Mucosa of rectum (tissue), 2 donors: Measurements from ENCODE around the gene RHOBTB1.
A peak's percentile ranks its signal among the peaks of the same experiment; 100 is the strongest.

ENCODE experiments used
- H3K27ac ChIP-seq, 2 donors: one replicate each; pipeline ENCODE4 v1.7.0; 2013; ENCODE audit warnings: inconsistent platforms in 2 of 2, low read depth in 2 of 2, low read length in 2 of 2
- H3K27me3 ChIP-seq, 2 donors: one replicate each; pipeline ENCODE4 v1.7.0; 2013; ENCODE audit warnings: low read length in 2 of 2; ENCODE audit not compliant: control insufficient read depth in 2 of 2, insufficient read depth in 2 of 2
- H3K36me3 ChIP-seq, 2 donors: one replicate each; pipeline ENCODE4 v1.7.0; 2013; ENCODE audit warnings: low read length in 2 of 2; ENCODE audit not compliant: control insufficient read depth in 2 of 2, insufficient read depth in 2 of 2
- H3K4me1 ChIP-seq, 2 donors: one replicate each; pipeline ENCODE4 v1.7.0; 2013; ENCODE audit warnings: low read length in 2 of 2, mild to moderate bottlenecking in 1 of 2; ENCODE audit not compliant: control insufficient read depth in 2 of 2, insufficient read depth in 2 of 2
- H3K4me3 ChIP-seq, 2 donors: one replicate each; pipeline ENCODE4 v1.7.0; 2013; ENCODE audit warnings: low read length in 2 of 2
- H3K9ac ChIP-seq, 2 donors: one replicate each; pipeline ENCODE4 v1.7.0; 2013; ENCODE audit warnings: low read length in 2 of 2, low read depth in 1 of 2, mild to moderate bottlenecking in 1 of 2
- H3K9me3 ChIP-seq, 2 donors: one replicate each; pipeline ENCODE4 v1.7.0; 2013; ENCODE audit warnings: low read length in 2 of 2; ENCODE audit not compliant: control insufficient read depth in 2 of 2
- donor health status: healthy.
- donor health status: Normal muscosa, but diverticular disease.

Gene RHOBTB1

GRCh38 chr10:60944058-60944909, at the start of gene RHOBTB1:
Gene RHOBTB1 (minus strand): TSS chr10:60944185. CDS start chr10:60911542, 32,643 bp downstream.
- no peaks in the 10 kb centered on the region for H3K27me3 ChIP-seq
- H3K9ac ChIP-seq: peak within 1 kb of the TSS; percentile 81 to 84
- H3K4me1 ChIP-seq: peaks cover 10 to 11% of the 10 kb centered on the region in 2 donors
- H3K36me3 ChIP-seq: no peaks in the 10 kb centered on the region
- H3K9me3 ChIP-seq: no peaks in the 10 kb centered on the region
- peak within 1 kb of the TSS; percentile 73 to 85 for H3K4me3 ChIP-seq
- peak within 1 kb of the TSS; percentile 89 to 91 for H3K27ac ChIP-seq

- H3K4me3 ChIP-seq: no peak overlapping the region
- no peak overlapping the region for H3K9ac ChIP-seq
- no peaks in the 10 kb centered on the region for H3K27me3 ChIP-seq
- H3K9me3 ChIP-seq: no peaks in the 10 kb centered on the region
- H3K4me1 ChIP-seq: peaks cover 0 to 6% of the 10 kb centered on the region in 2 donors
- no peak overlapping the region for H3K27ac ChIP-seq
- H3K36me3 ChIP-seq: no peaks in the 10 kb centered on the region
Observed at GRCh38 chr10:60992636-60993035, 48.7 kb upstream of the RHOBTB1 start.

- Histone ChIP-seq H3K9me3 (no peaks in the 10 kb centered on the region), H3K27me3 (no peaks in the 10 kb centered on the region), H3K4me1 (peaks cover 0 to 6% of the 10 kb centered on the region in 2 donors), H3K9ac (no peak overlapping the region), H3K27ac (no peak overlapping the region), H3K4me3 (no peak overlapping the region), H3K36me3 (no peaks in the 10 kb centered on the region)
Observed at GRCh38 chr10:60990663-60991062, 46.7 kb upstream of the RHOBTB1 start.

- Histone ChIP-seq H3K9ac (no peak overlapping the region), H3K4me3 (no peak overlapping the region), H3K36me3 (no peaks in the 10 kb centered on the region), H3K27ac (peak overlapping the region in 1 of 2 donors; percentile 33), H3K4me1 (peaks cover 0 to 6% of the 10 kb centered on the region in 2 donors), H3K27me3 (no peaks in the 10 kb centered on the region), H3K9me3 (no peaks in the 10 kb centered on the region)
Observed at GRCh38 chr10:60989400-60989876, 45.5 kb upstream of the RHOBTB1 start.

GRCh38 chr10:60986791-60987190, 42.8 kb upstream of the RHOBTB1 start:
- peaks cover 0 to 6% of the 10 kb centered on the region in 2 donors for H3K4me1 ChIP-seq
- no peak overlapping the region for H3K4me3 ChIP-seq
- no peaks in the 10 kb centered on the region for H3K9me3 ChIP-seq
- no peaks in the 10 kb centered on the region for H3K36me3 ChIP-seq
- no peaks in the 10 kb centered on the region for H3K27me3 ChIP-seq
- H3K27ac ChIP-seq: no peak overlapping the region
- no peak overlapping the region for H3K9ac ChIP-seq

- Histone ChIP-seq H3K27ac (no peak overlapping the region), H3K9ac (no peak overlapping the region), H3K4me3 (no peak overlapping the region), H3K27me3 (no peaks in the 10 kb centered on the region), H3K9me3 (no peaks in the 10 kb centered on the region), H3K4me1 (peaks cover 0 to 6% of the 10 kb centered on the region in 2 donors), H3K36me3 (no peaks in the 10 kb centered on the region)
Observed at GRCh38 chr10:60985951-60986350, 42.0 kb upstream of the RHOBTB1 start.

GRCh38 chr10:60980997-60981396, 37.0 kb upstream of the RHOBTB1 start:
- H3K4me3 ChIP-seq: no peak overlapping the region
- no peak overlapping the region for H3K9ac ChIP-seq
- H3K4me1 ChIP-seq: no peaks in the 10 kb centered on the region
- no peaks in the 10 kb centered on the region for H3K27me3 ChIP-seq
- H3K9me3 ChIP-seq: no peaks in the 10 kb centered on the region
- no peak overlapping the region for H3K27ac ChIP-seq
- no peaks in the 10 kb centered on the region for H3K36me3 ChIP-seq

GRCh38 chr10:60979667-60980104, 35.7 kb upstream of the RHOBTB1 start:
- Histone ChIP-seq H3K27ac (no peak overlapping the region), H3K9me3 (no peaks in the 10 kb centered on the region), H3K36me3 (no peaks in the 10 kb centered on the region)

GRCh38 chr10:60978287-60979115, 34.5 kb upstream of the RHOBTB1 start:
- no peak overlapping the region for H3K27ac ChIP-seq
- no peaks in the 10 kb centered on the region for H3K36me3 ChIP-seq
- no peaks in the 10 kb centered on the region for H3K4me1 ChIP-seq
- H3K4me3 ChIP-seq: no peak overlapping the region
- H3K27me3 ChIP-seq: no peaks in the 10 kb centered on the region
- H3K9ac ChIP-seq: no peak overlapping the region
- no peaks in the 10 kb centered on the region for H3K9me3 ChIP-seq

More at GRCh38 chr10:60979667-60980104, 35.7 kb upstream of the RHOBTB1 start:
- Histone ChIP-seq H3K9ac (no peak overlapping the region), H3K4me1 (no peaks in the 10 kb centered on the region), H3K27me3 (no peaks in the 10 kb centered on the region), H3K4me3 (no peak overlapping the region)
